K562 (cell line): ENCODE results near the gene SMIM17. TPM values are rescaled to one million over a fixed set of nuclear protein-coding genes. Genes with fewer than 3 reads are reported as not detected.

Source experiments
- ATAC-seq: fragments of 200-7000 bp; cut with Tn5 transposase; 3 replicates; pipeline ENCODE4 v1.9.1; 2020; ENCODE audit warnings: moderate library complexity
- BruUV-seq: library from RNA; stranded (reverse); fragments of 400-500 nt; replicated peaks from 2 replicates; lab custom pipeline; 2021; lab: Mats Ljungman, UMichigan
- CTCF ChIA-PET: fragments of 300-600 bp; formaldehyde crosslinking; extraction: SDS; loops from one replicate; lab custom pipeline; 2021; ENCODE audit warnings: low intra/inter-chr PET ratio; lab: Yijun Ruan, JAX
- POLR2A ChIA-PET: fragments of 300-600, 350-650 bp; sonication (Branson Sonifier 250); formaldehyde crosslinking; extraction: SDS; loops from one replicate; lab custom pipeline; 2021; ENCODE audit warnings: antibody characterized with exemption, inconsistent platforms; lab: Yijun Ruan, JAX
- DNase-seq, 4 experiments: peaks; one replicate each; pipeline versions ENCODE4 v3.0.0 to v3.0.0-alpha.2; 2011 to 2018; ENCODE audit warnings: low spot score in 3 of 4, mixed read lengths in 3 of 4; ENCODE audit errors: extremely low read depth in 1 of 4
- FAIRE-seq: peaks from 2 replicates; lab custom pipeline; 2011; peaks lifted over from hg19 to GRCh38; lab: Jason Lieb, UNC
- H2AFZ ChIP-seq: 2 replicates; pipeline ENCODE4 v1.6.0; 2011; ENCODE audit warnings: low read depth, low read length, control low read depth, inconsistent platforms
- H3K27ac ChIP-seq: fragments of 200-600 bp; 3 replicates; pipeline ENCODE4 v1.8.0; 2011; ENCODE audit warnings: low read depth, mild to moderate bottlenecking, control low read depth, inconsistent platforms, low read length, moderate library complexity, mixed read lengths; ENCODE audit errors: extremely low read depth
- H3K27me3 ChIP-seq, 2 experiments: fragments of 300-600 bp in 1 of 2; 2 replicates in 1 of 2; 3 replicates in 1 of 2; pipeline versions ENCODE4 v1.6.0 to v1.8.0; 2011; ENCODE audit warnings: inconsistent platforms in 2 of 2, low read length in 2 of 2, mild to moderate bottlenecking in 1 of 2, mixed read lengths in 1 of 2, moderate library complexity in 1 of 2; ENCODE audit not compliant: control insufficient read depth in 2 of 2, insufficient read depth in 2 of 2
- H3K36me3 ChIP-seq: fragments of 300-600 bp; 3 replicates; pipeline ENCODE4 v1.8.0; 2011; ENCODE audit warnings: mild to moderate bottlenecking, low read length, inconsistent platforms; ENCODE audit not compliant: control insufficient read depth, insufficient read depth
- H3K4me1 ChIP-seq, 2 experiments: fragments of 200-600 bp in 1 of 2; replicated peaks in 1 of 2; 2 replicates in 1 of 2; 3 replicates in 1 of 2; pipeline versions ENCODE4 v1.5.1 to v1.8.0; 2011; ENCODE audit warnings: inconsistent platforms in 2 of 2, low read length in 2 of 2, mild to moderate bottlenecking in 1 of 2, mixed read lengths in 1 of 2, moderate library complexity in 1 of 2; ENCODE audit not compliant: control insufficient read depth in 2 of 2, insufficient read depth in 2 of 2
- H3K4me2 ChIP-seq: 2 replicates; pipeline ENCODE4 v1.6.1; 2011; ENCODE audit warnings: low read length, control low read depth, inconsistent platforms, mixed read lengths; ENCODE audit not compliant: insufficient read depth
- H3K4me3 ChIP-seq: fragments of 200-600 bp; sonication (generic), shearing (Covaris generic); 2 replicates; pipeline ENCODE4 v1.5.1; 2016; ENCODE audit warnings: control low read depth, inconsistent platforms
- H3K79me2 ChIP-seq: fragments of 200-600 bp; 3 replicates; pipeline ENCODE4 v1.8.0; 2011; ENCODE audit warnings: low read length, inconsistent platforms; ENCODE audit not compliant: control insufficient read depth, insufficient read depth
- H3K9ac ChIP-seq, 2 experiments: 2 replicates each; pipeline versions ENCODE4 v1.6.0 to v1.6.1; 2011; ENCODE audit warnings: low read depth in 2 of 2, low read length in 2 of 2, control low read depth in 1 of 2, inconsistent platforms in 1 of 2, mild to moderate bottlenecking in 1 of 2, mixed read lengths in 1 of 2; ENCODE audit not compliant: insufficient read depth in 1 of 2
- H3K9me1 ChIP-seq: one replicate; pipeline ENCODE4 v1.6.0; 2011; ENCODE audit warnings: inconsistent platforms, mild to moderate bottlenecking, low read length, moderate library complexity; ENCODE audit not compliant: control insufficient read depth, insufficient read depth
- H3K9me3 ChIP-seq: replicated peaks from 2 replicates; pipeline ENCODE4 v1.5.1; 2011; ENCODE audit warnings: low read depth, low read length, inconsistent platforms; ENCODE audit not compliant: control insufficient read depth, insufficient read depth
- H4K20me1 ChIP-seq: replicated peaks from 2 replicates; pipeline ENCODE4 v1.6.1; 2011; ENCODE audit warnings: low read length, inconsistent platforms, mixed read lengths; ENCODE audit not compliant: control insufficient read depth, insufficient read depth
- FIP1L1 ChIP-seq: fragments of 200-400 bp; formaldehyde crosslinking; IDR thresholded peaks from 2 replicates; pipeline ENCODE4 v1.6.1; 2018; ENCODE audit warnings: mild to moderate bottlenecking, low read depth, low read length; ENCODE audit not compliant: poor library complexity, severe bottlenecking
- FOXJ3 ChIP-seq: sonication (generic); formaldehyde crosslinking; IDR thresholded peaks from 2 replicates; pipeline ENCODE4 v1.4.0; 2020; ENCODE audit warnings: mild to moderate bottlenecking, missing genetic modification reagents
- GMEB1 ChIP-seq: fragments of 250-450 bp; sonication (Bioruptor Pico); IDR thresholded peaks from 2 replicates; pipeline ENCODE4 v1.4.0; 2020; ENCODE audit warnings: mild to moderate bottlenecking
- HDGF ChIP-seq: fragments of 450-650 bp; IDR thresholded peaks from 2 replicates; pipeline ENCODE4 v1.6.1; 2016
- HEY1 ChIP-seq: fragments of 250-450 bp; sonication (Bioruptor Pico); IDR thresholded peaks from 2 replicates; pipeline ENCODE4 v1.5.0; 2020; ENCODE audit warnings: mild to moderate bottlenecking, moderate library complexity, borderline replicate concordance
- JUNB ChIP-seq: fragments of 450-650 bp; formaldehyde crosslinking; conservative IDR thresholded peaks from 2 replicates; pipeline ENCODE4 v1.4.0; 2020; ENCODE audit warnings: mild to moderate bottlenecking
- NRF1 ChIP-seq, 2 experiments: fragments of 450-650 bp; IDR thresholded peaks in 1 of 2; conservative IDR thresholded peaks in 1 of 2; 2 replicates each; pipeline ENCODE4 v1.6.1; 2014; ENCODE audit warnings: mild to moderate bottlenecking in 2 of 2
- PHF8 ChIP-seq: fragments of 200-600 bp; sonication (generic); IDR thresholded peaks from 2 replicates; pipeline ENCODE4 v1.6.1; 2012; ENCODE audit warnings: mixed run types, mild to moderate bottlenecking, inconsistent platforms, low read length, moderate library complexity, borderline replicate concordance
- POLR2G ChIP-seq: fragments of 200-400 bp; formaldehyde crosslinking; IDR thresholded peaks from 2 replicates; pipeline ENCODE4 v1.6.1; 2017; ENCODE audit warnings: low read depth, mild to moderate bottlenecking, antibody characterized with exemption, low read length, moderate library complexity
- PRDM10 ChIP-seq: fragments of 450-650 bp; IDR thresholded peaks from 2 replicates; pipeline ENCODE4 v1.6.1; 2018; ENCODE audit not compliant: partially characterized antibody
- ZBTB7A ChIP-seq: IDR thresholded peaks from 2 replicates; pipeline ENCODE4 v1.6.1; 2011; ENCODE audit warnings: low read depth, mild to moderate bottlenecking, low read length, moderate library complexity, borderline replicate concordance; ENCODE audit not compliant: control insufficient read depth
- ZFX ChIP-seq: sonication (generic); formaldehyde crosslinking; IDR thresholded peaks from 2 replicates; pipeline ENCODE4 v1.8.0; 2022; ENCODE audit warnings: mild to moderate bottlenecking, missing genetic modification reagents, moderate library complexity
- ZNF143 ChIP-seq: sonication (generic); formaldehyde crosslinking; IDR thresholded peaks from 2 replicates; pipeline ENCODE4 v1.9.0; 2022; ENCODE audit warnings: mild to moderate bottlenecking, missing genetic modification reagents
- ZNF263 ChIP-seq: sonication (generic); formaldehyde crosslinking; IDR thresholded peaks from 2 replicates; pipeline ENCODE4 v1.8.0; 2022; ENCODE audit warnings: mild to moderate bottlenecking, missing genetic modification reagents, borderline replicate concordance
- ZNF280B ChIP-seq: fragments of 250-450 bp; sonication (Bioruptor Pico); IDR thresholded peaks from 2 replicates; pipeline ENCODE4 v1.5.1; 2021; ENCODE audit warnings: mild to moderate bottlenecking
- WGBS: fragments of 100-300 bp; shearing (Covaris generic); methylation state at CpG from one replicate; pipeline ENCODE4 v1.1.6; 2016; ENCODE audit warnings: low coverage, mixed read lengths; ENCODE audit not compliant: insufficient coverage; ENCODE audit errors: missing lambda C conversion rate; 5-methylcytosine and 5-hydroxymethylcytosine counted together
- in situ Hi-C: fragments of 300-500 bp; cut with MboI; formaldehyde crosslinking; loops from 4 replicates; pipeline ENCODE4 v1.15.0; 2018; ENCODE audit warnings: inconsistent platforms, mixed read lengths
- intact Hi-C: fragments of 100-400 bp; cut with micrococcal nuclease; formaldehyde crosslinking; loops from 2 replicates; pipeline ENCODE4 v1.14.2; 2022
- polyA plus RNA-seq, 8 experiments: library from polyadenylated mRNA; depleted of rRNA in 4 of 8; stranded (reverse) in 5 of 8; unstranded in 3 of 8; fragments of >200 nt; fragmentation: Nextera tagmentation in 2 of 8; fragmentation: Illumina TruSeq in 1 of 8; extraction: Ambion mirVana in 2 of 8; extraction: Trizol in 1 of 8; gene quantifications; 2 replicates each; pipeline versions ENCODE4 v1.2.1 to v1.2.3, GENCODE V29; 2011 to 2014; ENCODE audit warnings: inconsistent platforms in 1 of 8, missing spikeins in 1 of 8
- total RNA-seq, 7 experiments: library from RNA; depleted of rRNA in 6 of 7; stranded (reverse); fragments of >200 nt in 6 of 7; fragmentation: Illumina TruSeq in 2 of 7; extraction: Trizol in 2 of 7; gene quantifications; 2 replicates each; pipeline versions ENCODE4 v1.2.1 to v1.2.3, GENCODE V29; 2011 to 2021; ENCODE audit warnings: low replicate concordance in 1 of 7

SMIM17 gene
- total and polyA plus RNA-seq, 9 of the 15 experiments (the other 6 are each of a cell fraction or from before 2014, with no cell fraction given) = not detected

- TF ChIP-seq ZFX (CRISPR knock-in tag) (peak; percentile 42; the same call in 1 of the 2 replicates), ZNF263 (CRISPR knock-in tag) (peak; percentile 90), FOXJ3 (no peak), ZNF143 (peak; percentile 68), ZBTB7A (no peak), ZNF280B (CRISPR knock-in tag) (no peak), PHF8 (peak; percentile 35; the same call in 1 of the 2 replicates), NRF1 (conservative IDR thresholded peaks at IDR 0.05 in 1 of 2, IDR thresholded peaks at IDR 0.05 in 1 of 2) (peak; percentile 73 to 78), PRDM10 (no peak), JUNB (CRISPR knock-in tag) (no peak), GMEB1 (no peak), POLR2G (no peak), HEY1 (CRISPR knock-in tag) (no peak), FIP1L1 (no peak), HDGF (no peak)
- intact Hi-C loops = no loop called here
- H2AFZ ChIP-seq = no peak within 1 kb of the TSS
- POLR2A ChIA-PET = no interaction called here
- no peaks in the 10 kb centered on the region for H3K4me1 ChIP-seq
- no peak for FAIRE-seq
- no peaks in the 10 kb centered on the region for H3K9me1 ChIP-seq
- no peaks in the 10 kb centered on the region for H3K9me3 ChIP-seq
- 12% methylated on average over 15 of the region's 52 CpGs for WGBS
- no peaks in the 10 kb centered on the region for H3K79me2 ChIP-seq
- no peak within 1 kb of the TSS for H3K9ac ChIP-seq
- no peak within 1 kb of the TSS for H3K4me3 ChIP-seq
- BruUV-seq = no TSS peak
- in situ Hi-C loops = no loop called here
- H3K4me2 ChIP-seq = no peak within 1 kb of the TSS
- ATAC-seq = no peak
- peak in 2 of 4 experiments; percentile 11 for DNase-seq
- no peaks in the 10 kb centered on the region for H3K27me3 ChIP-seq
- CTCF ChIA-PET = no interaction called here
- H4K20me1 ChIP-seq = no peaks in the 10 kb centered on the region
- no peak within 1 kb of the TSS for H3K27ac ChIP-seq
- no peaks in the 10 kb centered on the region for H3K36me3 ChIP-seq
These were observed 48.0 kb upstream of the SMIM17 start, which contains the start of gene ZNF71 for GRCh38 chr19:56594783-56595547. ZNF71 (plus strand) TSS chr19:56595302; CDS start chr19:56601559, 6,257 bp downstream.
